Measurements from ENCODE around the gene SH3RF3. TPM values are rescaled to one million over a fixed set of nuclear protein-coding genes. Genes with fewer than 3 reads are reported as not detected.

SH3RF3 gene
- total RNA-seq, 1 experiment from 2014 or later: not detected

- RAD21 ChIA-PET (ENCODE audit: low non-redundant PET in 1 of 2, low total read pairs in 2 of 2, uncharacterized antibody in 2 of 2, unreplicated experiment in 2 of 2): interaction anchor here in 1 of 2 experiments (0.5 kb wide), 1 partner anchor 110 kb away, joined by 3 read pairs; no protein-coding TSS in a partner anchor
- peaks cover 38% of the 10 kb centered on the region; the same call in 1 of the 2 replicates for H3K27me3 ChIP-seq (ENCODE audit: insufficient read depth, low read length)
- no peaks in the 10 kb centered on the region for H3K9me3 ChIP-seq (ENCODE audit: control insufficient read depth in 1 of 2, insufficient read depth in 1 of 2, low read depth in 1 of 2, low read length in 2 of 2)
- intact Hi-C loops (cut with micrococcal nuclease): no loop called here
- H3K79me2 ChIP-seq (ENCODE audit: insufficient read depth, low read length): no peaks in the 10 kb centered on the region
- BruUV-seq (replicated peaks): no TSS peak
- H3K36me3 ChIP-seq (ENCODE audit: control insufficient read depth in 1 of 2, insufficient read depth in 2 of 2, low read length in 2 of 2): no peaks in the 10 kb centered on the region
- no peak overlapping the region for H3K4me3 ChIP-seq (replicated peaks in 1 of 2; ENCODE audit: low read depth in 1 of 2, low read length in 2 of 2)
- no peaks in the 10 kb centered on the region for H4K20me1 ChIP-seq (ENCODE audit: insufficient read depth)
- H3K4me2 ChIP-seq (ENCODE audit: low read length): no peak overlapping the region
- H2AFZ ChIP-seq (ENCODE audit: low read depth, low read length, poor library complexity, severe bottlenecking): no peak overlapping the region
- TF ChIP-seq ZBTB33 (IDR thresholded peaks at IDR 0.05; ENCODE audit: extremely low read depth, insufficient replicate concordance, low read length) (no peak), YY1 (IDR thresholded peaks at IDR 0.05; ENCODE audit: extremely low read depth, insufficient replicate concordance, low read depth, low read length) (no peak), MAX (IDR thresholded peaks at IDR 0.05) (no peak), ZNF274 (IDR thresholded peaks at IDR 0.05; ENCODE audit: low read depth, low read length) (no peak), ZFX (IDR thresholded peaks at IDR 0.05) (no peak), SRF (IDR thresholded peaks at IDR 0.05; ENCODE audit: low read depth) (no peak), SIN3A (IDR thresholded peaks at IDR 0.05; ENCODE audit: low read depth) (no peak), REST (IDR thresholded peaks at IDR 0.05; ENCODE audit: low read depth) (no peak), FOSL1 (IDR thresholded peaks at IDR 0.05; ENCODE audit: low read depth) (no peak), CBX3 (IDR thresholded peaks at IDR 0.05; ENCODE audit: low read depth) (no peak)
- H3K9me2 ChIP-seq (ENCODE audit: insufficient read depth): no peaks in the 10 kb centered on the region
- POLR2A ChIA-PET: no interaction called here
- ATAC-seq (no peak), DNase-seq (ENCODE audit: low read depth, low spot score) (no peak)
- H3K27ac ChIP-seq (ENCODE audit: low read depth, low read length): no peak overlapping the region
- H3K9ac ChIP-seq (ENCODE audit: low read length): no peak overlapping the region
- no peaks in the 10 kb centered on the region for H3K4me1 ChIP-seq (ENCODE audit: control insufficient read depth in 1 of 2, insufficient read depth in 2 of 2, low read length in 2 of 2)
- CTCF ChIA-PET: no interaction called here
Measured at GRCh38 chr2:109233643-109234042, 104.6 kb downstream of the SH3RF3 start.

Data from HCT116 (cell line).